ENCODE data around the gene GLG1.

GLG1 gene

DNA sequence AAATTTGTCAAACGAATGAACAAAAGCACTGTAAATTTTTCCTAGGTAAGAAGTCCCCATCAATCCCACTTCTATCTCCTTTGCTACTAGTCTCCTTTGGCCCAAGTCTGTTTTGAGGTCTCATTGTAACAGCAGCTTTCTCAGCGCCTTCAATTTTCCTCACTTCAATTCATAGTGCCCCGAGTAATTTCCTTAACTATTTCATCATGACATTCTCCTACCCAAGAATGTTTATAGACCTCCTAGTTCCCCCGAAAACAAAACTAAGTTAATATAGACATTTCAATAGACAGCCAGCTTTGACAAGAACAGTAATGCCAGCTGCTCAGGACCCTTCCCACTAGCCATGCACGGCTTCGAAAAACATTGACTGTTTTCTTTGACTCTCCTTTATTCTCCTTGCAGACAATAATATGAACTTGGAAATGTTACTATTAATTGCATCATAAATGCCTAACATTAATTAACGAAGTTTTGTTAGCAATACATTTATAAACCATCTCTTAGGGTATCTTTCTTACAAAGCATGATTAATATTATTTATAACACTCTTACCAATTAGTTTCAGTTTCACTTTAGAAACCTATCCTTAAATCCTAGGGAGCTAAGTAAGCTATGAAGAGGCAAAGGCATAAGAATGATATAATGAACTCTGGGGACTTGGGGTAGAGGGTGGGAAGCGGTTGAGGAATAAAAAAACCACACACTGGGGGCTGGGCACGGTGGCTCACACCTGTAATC is 22.8 kb downstream of the GLG1 start:
- peak; percentile 21 for DNase-seq (ENCODE audit: low read depth)
- peak overlapping the region; percentile 36 for H3K4me3 ChIP-seq (ENCODE audit: low read length)
- TF ChIP-seq, protein P1, sequence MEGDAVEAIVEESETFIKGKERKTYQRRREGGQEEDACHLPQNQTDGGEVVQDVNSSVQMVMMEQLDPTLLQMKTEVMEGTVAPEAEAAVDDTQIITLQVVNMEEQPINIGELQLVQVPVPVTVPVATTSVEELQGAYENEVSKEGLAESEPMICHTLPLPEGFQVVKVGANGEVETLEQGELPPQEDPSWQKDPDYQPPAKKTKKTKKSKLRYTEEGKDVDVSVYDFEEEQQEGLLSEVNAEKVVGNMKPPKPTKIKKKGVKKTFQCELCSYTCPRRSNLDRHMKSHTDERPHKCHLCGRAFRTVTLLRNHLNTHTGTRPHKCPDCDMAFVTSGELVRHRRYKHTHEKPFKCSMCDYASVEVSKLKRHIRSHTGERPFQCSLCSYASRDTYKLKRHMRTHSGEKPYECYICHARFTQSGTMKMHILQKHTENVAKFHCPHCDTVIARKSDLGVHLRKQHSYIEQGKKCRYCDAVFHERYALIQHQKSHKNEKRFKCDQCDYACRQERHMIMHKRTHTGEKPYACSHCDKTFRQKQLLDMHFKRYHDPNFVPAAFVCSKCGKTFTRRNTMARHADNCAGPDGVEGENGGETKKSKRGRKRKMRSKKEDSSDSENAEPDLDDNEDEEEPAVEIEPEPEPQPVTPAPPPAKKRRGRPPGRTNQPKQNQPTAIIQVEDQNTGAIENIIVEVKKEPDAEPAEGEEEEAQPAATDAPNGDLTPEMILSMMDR (conservative IDR thresholded peaks at IDR 0.05; ENCODE audit: low read length) = no peak

- no peak overlapping the region for H3K4me3 ChIP-seq (ENCODE audit: low read length)
- TF ChIP-seq, protein P1 (conservative IDR thresholded peaks at IDR 0.05; ENCODE audit: low read length) = no peak
- DNase-seq (ENCODE audit: low read depth) = no peak
Observed at GRCh38 chr16:74582970-74583369, 23.9 kb downstream of the GLG1 start.

GRCh38 chr16:74580833-74581232 is 26.1 kb downstream of the GLG1 start:
- peak; percentile 8 for DNase-seq (ENCODE audit: low read depth)
- TF ChIP-seq, protein P1 (conservative IDR thresholded peaks at IDR 0.05; ENCODE audit: low read length) = no peak
- no peak overlapping the region for H3K4me3 ChIP-seq (ENCODE audit: low read length)

GRCh38 chr16:74578838-74579237 is 28.1 kb downstream of the GLG1 start:
- TF ChIP-seq, protein P1 (conservative IDR thresholded peaks at IDR 0.05; ENCODE audit: low read length) = no peak
- DNase-seq (ENCODE audit: low read depth) = no peak
- no peak overlapping the region for H3K4me3 ChIP-seq (ENCODE audit: low read length)

GRCh38 chr16:74578433-74578832 is 28.5 kb downstream of the GLG1 start:
- no peak overlapping the region for H3K4me3 ChIP-seq (ENCODE audit: low read length)

DNA sequence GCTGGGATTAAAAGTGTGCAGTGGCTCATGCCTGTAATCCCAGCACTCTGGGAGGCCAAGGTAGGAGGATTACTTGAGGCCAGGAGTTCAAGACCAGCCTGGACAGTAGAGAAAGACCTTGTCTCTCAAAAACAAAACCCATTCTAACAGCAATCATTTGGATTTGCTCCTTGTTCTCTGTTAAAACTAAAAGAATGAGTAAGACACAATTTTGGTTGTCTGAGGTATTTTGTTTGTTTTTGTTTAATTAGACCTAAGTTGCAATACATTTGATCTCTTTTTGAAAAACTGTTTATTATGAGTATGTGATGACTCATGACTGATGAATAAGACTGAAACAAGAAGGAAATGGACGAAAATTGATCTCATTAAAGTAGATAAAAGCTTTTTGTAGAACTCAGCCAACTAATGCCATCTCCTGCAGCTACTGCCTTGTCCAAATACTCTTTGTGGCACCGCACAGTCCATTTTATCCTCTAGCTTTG is 29.0 kb downstream of the GLG1 start:
- TF ChIP-seq, protein P1 (conservative IDR thresholded peaks at IDR 0.05; ENCODE audit: low read length) = no peak
- H3K4me3 ChIP-seq (ENCODE audit: low read length) = no peak overlapping the region
- DNase-seq (ENCODE audit: low read depth) = peak; percentile 61

More at GRCh38 chr16:74578433-74578832, 28.5 kb downstream of the GLG1 start:
- TF ChIP-seq, protein P1 (conservative IDR thresholded peaks at IDR 0.05; ENCODE audit: low read length) = no peak
- DNase-seq (ENCODE audit: low read depth) = no peak

Data from AG10803 (cell line).